ENCODE data around the gene ARPP21.

ARPP21 gene

DNA sequence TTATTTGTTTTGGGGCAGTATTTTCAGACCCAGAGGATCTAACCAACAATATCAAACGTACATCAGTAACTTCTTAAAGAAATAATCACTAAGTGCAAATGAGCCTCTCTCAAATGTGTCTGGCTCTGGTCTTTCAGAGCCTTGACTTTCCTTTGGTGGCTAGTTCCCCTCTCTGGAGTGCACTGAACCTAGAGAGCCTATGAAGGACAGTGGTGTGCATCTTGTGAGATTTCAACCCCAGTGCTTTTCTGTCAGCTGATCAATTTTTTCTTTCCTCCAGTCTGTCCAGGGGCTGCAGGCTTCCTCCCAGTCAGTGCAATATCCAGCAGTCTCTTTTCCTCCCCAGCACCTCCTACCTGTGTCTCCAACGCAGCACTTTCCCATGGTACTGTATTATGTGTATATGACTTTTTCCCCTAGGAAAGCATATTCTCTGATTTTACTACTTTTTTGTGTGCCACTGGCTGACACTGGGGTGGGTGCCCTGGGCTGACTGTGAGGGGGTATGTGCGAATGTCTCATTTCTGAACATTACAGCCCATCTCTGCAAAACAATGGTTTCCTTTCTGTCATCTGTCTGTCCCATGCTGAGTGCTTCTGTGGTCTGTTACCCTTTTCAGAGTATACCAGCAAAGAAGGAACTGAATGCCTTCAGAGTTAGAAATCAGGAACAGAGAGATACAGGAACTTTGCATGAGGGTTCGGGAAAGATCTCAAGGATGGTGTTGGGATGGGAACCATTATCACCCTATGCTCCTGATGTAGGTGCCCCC is 98.8 kb downstream of the ARPP21 start:
- DNase-seq: no peak

DNA sequence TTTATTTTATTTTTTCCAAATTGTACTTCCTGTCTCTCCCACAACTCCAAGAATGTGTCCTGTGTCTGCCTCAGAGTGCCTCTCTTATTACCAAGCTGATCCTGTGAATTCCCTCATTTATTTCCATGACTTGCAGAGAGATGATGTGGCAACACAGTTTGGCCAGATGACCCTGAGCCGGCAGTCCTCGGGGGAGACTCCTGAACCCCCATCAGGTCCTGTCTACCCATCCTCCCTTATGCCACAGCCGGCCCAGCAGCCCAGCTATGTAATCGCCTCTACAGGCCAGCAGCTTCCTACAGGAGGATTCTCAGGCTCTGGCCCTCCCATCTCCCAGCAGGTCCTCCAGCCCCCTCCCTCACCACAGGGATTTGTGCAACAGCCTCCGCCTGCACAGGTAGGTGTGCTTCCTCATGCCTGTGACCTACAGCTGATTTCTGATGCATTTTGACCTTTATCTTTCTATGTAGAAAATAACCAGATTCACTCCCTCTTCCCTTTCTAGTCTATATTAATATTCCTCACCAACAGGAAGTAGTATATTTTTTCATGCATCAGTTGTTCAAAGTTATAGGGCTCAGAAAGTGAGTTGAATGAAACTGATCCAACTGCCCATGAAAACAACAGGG is 100.0 kb downstream of the ARPP21 start:
- no peak for DNase-seq

DNA sequence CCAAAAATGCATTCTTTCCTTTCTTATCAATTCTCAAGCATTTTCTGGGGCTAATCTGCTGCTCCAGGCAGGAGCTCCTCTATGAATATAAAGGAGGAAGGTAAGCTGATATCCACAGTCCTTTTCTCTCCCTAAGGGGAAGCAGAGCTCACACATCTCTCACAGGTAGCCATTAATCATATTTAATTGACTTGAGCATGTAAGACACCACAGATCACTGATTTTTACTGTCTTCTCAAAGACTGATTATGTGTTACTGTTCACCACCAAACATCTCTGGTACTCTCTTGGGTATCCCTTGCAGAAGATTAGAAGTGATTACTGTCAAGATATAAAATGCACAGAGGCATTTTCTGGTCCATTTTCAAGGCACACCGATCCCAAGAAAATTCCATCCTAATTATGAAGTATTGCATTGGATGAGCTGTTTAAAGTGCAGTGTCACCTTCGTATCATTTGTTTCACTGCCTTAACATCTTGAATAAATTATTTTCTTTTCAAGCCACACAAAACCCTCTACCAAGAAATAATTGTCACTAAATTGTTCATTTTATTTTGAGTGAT is 100.7 kb downstream of the ARPP21 start:
- no peak for DNase-seq

DNA sequence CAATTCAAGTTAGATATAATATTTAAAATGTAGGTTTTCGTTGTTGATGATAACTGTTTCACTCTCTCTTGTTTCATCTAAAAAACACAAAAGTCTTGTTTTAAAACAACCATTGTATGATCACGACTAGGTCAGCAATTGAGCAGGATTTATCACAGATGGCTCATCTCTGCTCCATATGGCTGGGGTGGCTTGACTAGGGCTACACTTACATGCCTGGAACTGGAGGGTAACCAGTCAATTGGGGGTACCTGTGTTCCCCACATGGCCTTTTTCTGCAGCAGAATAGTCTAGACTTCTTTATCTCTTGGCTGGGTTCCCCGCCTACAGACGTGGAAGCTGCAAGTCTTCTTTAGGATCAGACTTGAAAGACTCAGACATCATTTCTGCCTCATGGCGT is 103.9 kb downstream of the ARPP21 start:
- DNase-seq: no peak

DNA sequence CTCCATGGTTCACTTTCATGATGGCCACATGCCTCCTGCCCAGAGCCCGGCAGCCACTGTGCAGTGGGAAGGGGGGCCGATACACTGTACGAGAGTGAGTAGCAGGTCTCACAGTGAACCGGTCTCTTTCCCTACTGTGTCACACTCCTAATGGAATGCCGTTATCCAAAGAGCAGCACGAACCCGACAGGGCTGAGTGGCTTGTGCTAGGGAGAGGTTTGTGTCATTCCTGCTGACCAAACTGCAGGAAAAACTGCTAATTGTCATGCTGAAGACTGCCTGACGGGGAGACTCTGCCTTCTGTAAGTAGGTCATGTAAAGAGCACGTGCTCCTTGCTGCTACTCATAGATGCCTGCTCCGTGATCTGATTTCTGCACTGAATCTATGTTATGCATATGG is 105.1 kb downstream of the ARPP21 start:
- DNase-seq: no peak

DNA sequence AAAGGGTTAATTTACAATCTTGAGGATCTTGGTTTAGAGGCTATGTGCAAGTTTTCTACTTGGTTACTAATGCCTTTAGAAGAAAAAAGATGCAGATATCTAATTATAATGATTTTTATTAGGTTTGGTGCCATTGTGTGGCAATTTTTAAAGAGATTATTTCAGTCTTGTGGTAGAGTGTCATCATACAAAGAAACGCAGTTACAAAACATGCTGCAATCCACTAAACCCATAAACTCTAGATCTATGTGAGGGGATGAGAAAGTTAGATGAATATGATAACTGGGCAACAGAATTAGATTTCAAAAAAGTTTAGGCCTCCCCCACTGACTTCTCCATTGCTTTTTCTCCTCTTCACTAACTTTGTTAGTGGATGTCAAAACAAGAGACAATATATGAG is 106.0 kb downstream of the ARPP21 start:
- DNase-seq: no peak

DNA sequence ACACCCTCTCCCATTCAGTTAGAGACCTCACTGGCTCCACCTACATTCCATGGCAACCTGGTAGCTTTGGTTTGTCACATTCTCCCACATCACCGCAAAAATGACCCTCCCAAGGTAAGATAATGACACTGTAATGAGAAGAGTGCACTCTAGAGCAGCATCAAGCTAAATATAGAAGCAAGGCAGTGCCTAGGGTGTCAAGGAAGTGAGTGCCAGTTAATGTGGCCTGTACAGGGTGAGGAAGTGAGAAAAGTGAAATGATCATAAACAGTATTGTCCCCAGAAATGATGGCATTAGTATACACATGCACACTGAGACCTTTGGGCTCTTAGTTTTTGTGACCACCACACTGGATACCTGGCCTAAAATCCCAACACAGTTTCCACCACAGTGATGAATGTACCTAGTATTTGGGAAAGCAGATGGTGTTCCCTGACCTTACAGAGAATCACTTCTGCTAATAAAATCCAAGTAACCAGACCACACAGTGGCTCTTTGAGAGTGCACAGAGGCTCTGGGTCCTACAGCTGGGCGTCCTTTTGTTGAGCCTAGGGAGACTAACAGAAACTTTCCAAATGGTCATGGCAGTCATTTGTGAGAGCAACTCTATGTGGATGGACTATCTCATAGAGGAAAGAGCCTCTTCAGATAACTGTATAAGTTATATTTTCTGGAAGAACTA is 106.6 kb downstream of the ARPP21 start:
- no peak for DNase-seq

DNA sequence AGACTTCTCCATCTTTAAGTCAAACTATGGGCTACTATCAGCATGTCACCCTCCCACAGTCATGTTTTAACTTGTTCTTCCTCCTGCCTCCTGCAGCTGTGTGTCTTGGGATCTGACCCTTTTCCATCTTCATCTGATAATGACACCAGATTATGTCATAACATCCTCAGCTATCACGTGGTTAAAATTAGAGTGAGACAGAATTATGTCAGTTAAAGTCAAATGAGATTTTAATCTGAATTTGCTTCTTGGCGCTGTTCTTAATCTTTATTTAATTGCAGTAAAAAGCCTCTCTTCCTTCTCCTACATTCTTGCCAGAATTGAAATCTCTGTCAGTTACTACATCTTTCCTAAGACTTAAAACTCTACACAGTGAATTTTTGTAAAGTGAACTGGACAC is 107.2 kb downstream of the ARPP21 start:
- no peak for DNase-seq

DNA sequence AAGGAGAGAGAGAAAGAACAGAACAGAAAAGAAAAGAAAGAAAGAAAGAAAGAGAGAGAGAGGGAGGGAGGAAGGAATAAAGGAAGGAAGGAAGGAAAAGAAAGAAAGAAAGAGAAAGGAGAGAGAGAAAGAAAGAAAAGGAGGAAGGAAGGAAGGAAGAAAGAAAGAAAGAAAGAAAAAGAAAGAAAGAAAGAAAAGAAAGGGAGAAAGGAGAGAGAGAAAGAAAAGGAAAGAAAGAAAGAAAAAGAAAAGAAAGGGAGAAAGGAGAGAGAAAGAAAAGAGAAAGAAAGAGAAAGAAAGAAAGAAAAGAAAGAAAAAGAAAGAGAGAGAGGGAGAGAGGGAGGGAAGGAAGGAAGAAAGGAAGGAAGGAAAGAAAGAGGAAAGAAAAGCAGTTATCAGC is 108.8 kb downstream of the ARPP21 start:
- DNase-seq: no peak

DNA sequence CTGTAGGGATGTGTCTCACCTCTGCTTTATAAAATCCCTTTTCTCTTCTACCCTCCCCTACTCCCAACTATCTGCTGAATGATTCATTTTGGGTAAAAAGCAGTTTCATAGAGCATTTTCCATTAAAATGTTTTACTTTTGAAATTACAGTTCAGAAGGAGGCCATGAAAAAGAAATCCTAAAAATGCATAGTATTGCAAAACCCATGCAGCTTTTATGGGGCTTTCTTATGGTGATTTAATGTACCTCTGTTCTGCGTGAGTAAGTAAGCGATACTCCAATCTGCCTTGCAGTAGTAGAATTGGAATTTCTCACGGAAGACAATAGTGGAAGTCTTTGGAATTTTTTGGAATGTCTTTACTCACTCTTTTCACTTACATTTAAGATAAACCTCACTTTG is 111.9 kb downstream of the ARPP21 start:
- DNase-seq: no peak

DNA sequence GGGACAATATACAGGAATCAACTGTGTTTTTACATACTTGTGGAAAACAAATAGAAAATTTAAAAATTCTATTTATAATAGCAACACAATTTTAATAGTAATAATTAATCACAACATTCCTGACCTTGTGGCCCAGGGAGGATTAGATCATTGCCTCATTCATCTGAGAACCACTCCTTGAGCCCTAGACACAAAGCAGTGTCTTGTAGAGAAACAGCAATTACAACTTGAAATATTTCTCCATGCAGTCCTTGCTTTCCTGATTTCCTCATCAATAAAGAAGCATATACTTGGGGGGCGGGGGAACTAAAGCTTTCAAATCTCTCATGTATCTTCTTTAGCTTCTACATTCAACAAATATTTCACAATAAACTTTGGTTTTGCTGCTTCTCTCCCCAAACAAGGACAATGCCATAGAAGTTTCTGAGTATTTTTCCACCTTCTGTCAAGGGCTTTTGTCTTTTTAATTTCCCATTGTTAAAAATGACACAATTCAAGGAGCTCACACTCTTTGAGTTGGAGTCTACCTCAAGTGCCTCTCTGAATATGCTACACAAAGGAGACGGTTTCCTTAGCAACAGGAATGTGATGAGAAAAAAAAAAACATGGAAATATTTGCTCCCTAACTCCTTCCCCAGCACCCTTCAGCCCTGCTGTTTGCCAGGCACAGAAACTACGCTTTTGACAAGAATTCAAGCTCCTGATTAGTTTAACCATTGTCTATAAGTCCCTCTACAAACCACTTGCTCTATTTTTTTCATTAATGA is 118.8 kb downstream of the ARPP21 start:
- no peak for DNase-seq

DNA sequence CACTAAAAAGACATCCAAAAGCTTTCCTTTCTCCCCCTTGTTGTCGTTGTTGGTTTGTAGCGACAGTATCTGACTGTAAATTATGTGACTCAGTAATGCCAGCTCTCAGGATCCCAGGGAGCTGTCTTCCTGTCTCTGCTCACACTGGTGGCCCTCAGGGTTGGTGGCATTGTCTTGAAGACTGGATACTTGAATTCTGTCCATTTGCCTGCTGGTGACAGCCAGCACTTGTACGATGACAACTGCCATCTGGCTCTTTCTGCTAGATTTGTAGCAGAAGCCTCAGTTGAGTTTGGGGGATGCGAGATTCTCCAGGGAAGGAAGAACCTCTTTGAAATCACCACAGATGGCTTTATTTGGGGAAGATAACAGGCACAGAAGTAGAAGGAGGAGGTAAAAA is 120.8 kb downstream of the ARPP21 start:
- peak in 1 of 2 donors; percentile 18 for DNase-seq

DNA sequence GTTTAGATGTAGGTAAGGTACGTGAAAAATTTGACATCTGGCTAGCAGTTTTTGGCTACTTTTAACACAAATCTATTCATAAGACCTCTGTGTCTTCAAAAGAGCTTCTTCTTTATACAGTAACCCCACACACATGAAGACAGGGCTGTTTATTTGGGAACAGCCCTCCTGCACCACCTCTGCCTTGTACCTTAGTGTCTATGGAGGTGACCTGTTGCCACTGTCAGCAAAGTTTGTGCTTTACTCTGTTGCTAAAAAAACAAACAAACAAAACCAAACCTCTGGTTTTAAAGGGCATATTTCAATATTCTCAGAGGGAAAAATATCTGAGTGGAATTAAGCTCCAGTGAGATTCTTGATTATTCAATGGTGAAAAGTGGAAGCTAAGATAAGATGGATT is 122.0 kb downstream of the ARPP21 start:
- no peak for DNase-seq

DNA sequence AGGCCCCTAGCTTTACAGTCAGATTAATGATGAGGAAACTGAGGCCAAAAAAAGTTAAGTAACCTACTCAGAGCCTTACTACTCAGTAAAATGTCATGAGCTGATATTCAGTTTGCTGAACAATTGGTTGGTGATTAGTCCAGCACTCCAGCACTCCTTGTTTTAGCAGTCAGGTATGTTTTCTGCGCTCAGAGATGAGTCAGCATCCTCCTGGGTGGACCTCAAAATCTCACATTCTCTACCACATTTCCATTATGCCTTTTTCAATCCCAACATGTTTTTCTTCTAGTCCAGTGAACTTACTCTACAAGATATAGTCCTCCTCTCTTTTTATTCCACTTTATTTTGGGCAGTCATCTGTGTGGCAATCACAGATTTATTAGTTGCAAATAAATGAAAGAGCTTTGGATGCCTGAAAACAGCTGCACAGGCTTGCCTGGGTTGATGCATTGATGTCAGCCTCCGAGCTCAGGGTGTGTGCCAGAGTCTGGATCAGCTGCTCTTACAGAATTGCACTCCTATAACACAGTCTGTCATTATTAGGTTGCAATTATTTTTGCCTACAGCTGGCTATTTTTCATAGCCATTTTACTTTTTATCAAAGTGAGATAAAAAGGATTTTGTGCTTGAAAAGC is 133.2 kb downstream of the ARPP21 start:
- peak; percentile 20 to 33 for DNase-seq

DNA sequence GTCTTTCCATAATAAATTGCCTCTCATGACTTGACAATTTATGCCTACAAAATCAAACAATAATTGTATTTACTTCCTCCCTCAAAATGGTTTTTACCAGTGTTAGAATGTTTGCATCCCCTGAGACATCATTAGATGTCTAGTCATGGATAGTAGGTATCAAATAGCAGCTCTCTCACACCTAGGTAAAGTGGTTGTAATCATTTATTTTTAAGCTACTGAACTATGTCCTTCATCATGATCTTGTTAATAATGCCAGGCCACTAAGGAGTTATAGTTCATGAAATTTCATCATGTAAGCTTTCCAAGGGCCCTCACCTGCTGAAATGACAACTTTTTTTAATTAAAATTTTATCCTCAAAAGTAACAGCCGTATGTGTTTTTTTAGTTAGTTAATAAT is 134.1 kb downstream of the ARPP21 start:
- DNase-seq: no peak

DNA sequence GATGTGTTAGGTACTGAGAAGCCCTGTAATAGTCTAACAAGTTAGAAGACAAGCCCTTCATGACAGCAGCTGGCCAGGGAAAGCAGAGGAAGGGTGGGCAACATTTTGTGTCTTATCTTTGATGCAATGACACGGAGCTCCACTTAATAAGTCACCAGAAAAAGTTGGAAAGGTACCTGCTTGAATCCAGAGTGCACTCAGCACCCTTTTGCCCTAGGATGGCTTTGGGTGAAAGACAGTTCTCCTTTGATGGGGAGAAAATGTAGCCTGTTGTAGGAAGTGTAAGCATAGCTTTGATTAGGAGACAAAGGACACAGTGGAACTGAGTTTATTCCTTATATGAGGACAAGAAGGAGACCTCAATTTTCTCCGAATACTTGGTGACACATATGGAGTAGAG is 137.0 kb downstream of the ARPP21 start:
- DNase-seq: no peak

DNA sequence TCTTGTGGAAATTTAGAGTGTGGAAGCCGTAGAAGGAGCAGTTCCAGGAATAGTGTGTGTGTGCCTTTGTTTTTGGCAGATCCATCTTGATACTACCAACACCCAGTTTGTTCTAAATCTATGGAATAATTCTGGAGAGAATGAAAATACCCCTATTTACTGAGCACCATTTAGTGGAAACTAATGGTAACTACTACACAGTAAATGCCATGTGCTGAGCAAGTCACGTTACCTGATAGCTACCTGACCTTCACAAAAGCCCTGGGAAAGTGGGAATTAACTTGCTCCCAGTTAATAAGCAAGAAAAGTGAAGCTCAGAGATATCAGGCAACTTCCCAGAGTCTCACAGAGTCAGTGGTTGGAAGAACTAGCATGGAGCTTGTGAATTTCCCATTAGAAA is 137.7 kb downstream of the ARPP21 start:
- DNase-seq: no peak

DNA sequence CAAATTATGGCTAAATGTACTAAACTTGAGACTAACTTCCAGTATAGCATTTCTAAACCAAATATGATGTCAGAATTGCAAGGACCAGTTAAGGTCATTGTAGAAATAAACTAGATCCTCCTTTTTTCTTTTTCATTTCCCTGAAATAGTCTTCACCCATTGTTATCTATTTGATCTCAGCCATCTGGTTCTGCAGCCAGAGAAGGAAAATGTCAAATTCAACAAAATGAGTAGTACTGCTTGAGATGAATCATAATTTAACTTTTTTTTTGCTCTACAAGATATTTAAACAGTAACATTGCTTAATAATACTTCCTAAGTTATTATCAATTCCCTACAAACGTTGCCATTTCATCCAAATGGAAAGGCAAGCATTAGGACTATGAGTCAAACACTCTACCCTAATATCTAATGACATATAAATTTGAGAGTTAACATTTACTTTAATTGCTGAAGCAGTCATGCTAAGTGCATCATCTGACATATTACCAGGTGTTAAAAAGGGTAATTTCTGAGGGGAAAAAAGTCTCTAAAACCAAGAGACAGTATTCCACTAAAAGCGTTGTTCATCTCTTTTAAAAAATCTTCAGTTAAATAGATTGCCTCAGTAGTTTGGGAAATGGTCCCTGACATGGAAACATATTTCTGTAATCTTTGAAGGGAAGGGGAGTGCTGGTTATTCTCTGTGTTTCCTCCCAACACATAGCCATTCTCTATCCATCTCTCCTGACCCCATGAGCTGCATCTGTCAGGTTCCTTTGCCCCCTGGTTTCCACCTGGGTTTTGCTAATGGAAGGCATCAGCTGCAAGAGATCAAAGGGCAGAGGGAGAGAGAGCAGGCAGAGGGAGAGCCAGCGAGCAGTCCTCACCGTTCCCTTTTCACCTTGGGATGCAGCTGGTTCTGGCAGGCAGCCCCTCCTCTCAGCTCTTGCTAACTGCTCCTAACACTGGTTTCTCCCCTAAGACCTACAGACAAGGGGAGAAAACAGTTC is 138.5 kb downstream of the ARPP21 start:
- no peak for DNase-seq

DNA sequence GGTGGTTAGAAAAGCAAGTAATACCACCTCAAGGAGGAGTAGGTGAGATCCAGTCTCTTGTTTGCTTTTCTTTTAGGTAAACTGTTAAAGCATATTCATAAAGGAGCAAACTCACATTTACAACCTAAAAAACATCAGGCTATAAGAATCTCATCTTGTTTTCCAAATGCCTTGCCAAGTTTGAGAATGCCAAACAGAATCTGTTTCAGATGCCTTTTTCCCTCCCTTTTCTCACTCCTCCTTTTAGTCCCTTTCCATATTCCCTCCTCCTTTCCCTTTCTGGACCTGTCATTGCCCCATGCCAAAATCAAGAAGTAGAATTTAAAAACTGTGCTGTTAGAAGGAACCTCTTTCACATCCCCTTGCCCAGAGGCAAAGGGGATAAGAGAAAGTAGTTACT is 140.3 kb downstream of the ARPP21 start:
- no peak for DNase-seq

DNA sequence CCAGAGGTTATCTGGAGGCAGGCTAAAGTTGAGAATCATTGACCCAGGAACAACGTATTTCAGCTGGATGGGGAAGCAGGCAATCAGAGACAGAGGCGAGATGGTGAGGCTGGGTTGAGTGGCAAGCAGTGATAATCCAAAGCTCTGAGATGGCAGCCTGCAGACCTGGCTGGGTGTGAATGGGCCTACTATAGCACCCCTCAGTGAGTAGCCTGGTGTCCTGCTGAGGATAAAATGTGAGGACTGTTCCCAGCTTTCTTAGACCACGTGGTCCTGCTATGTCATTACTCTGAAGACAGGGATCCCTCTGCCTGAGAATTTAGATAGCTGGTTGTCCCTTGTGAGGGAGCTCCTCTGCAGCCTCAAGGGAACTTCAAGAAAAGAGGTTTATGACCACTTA is 141.5 kb downstream of the ARPP21 start:
- DNase-seq: no peak

DNA sequence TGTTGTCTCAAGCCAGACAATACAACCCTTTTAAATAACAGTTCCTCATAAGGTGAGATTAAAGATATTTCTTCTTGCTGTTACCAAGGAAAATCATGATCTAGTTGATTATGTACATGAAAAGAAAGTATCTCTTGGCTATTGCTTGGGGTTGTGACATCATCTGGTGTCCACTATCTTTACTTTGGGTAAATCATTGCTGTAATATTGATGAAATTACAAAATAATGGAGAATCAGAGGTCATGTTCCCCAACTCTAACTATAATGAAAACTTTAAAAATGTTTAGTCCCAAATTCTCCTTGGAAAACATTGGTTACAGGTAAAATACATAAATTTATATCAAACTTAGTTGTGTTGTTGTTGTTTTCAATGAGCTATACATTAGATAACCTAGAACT is 142.2 kb downstream of the ARPP21 start:
- no peak for DNase-seq
